Activated CD4-positive, alpha-beta T cell treated with anti-CD3 and anti-CD28 coated beads, Interleukin-10, Interleukin-2, amounts not matched to agents 100 ng/mL and 50 ng/mL, durations not matched to agents 16 hours and 8 hours (primary cell): ENCODE results near the gene BMAL1.
"Not testable (repeated sequence)": the region's sequence is repeated elsewhere in the genome, so short reads cannot be mapped to it uniquely, and the experiment has no call there.

ENCODE experiments used
- DNase-seq: peaks from one replicate; pipeline ENCODE4 v3.0.0-alpha.2; 2020

Gene BMAL1

GRCh38 chr11:13277768-13278608 is at the start of gene BMAL1:
Gene BMAL1 (plus strand): TSS chr11:13277790. CDS start chr11:13354309, 76,519 bp downstream.
- peak; percentile 49 for DNase-seq

DNA sequence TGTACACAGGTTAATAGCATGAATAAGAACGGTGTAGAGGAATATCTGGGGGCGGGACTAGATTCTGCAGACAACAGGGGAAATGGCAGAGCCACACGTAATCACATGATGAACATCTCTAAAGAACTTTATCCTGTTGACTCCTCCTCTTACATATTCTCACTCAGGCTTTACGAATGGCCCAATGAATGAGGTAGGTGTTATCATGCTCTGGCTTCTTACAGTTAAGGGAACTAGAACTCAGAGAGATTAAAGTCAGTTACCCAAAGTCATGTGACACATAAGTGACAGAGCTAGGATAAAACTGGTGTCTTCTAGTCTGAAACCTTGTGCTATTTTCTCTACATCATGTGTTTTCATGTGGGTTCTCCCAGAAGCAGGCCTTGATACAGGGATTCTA is 49.0 kb upstream of the BMAL1 start:
- DNase-seq, result no peak

- no peak for DNase-seq
Observed at GRCh38 chr11:13229136-13229535, 48.5 kb upstream of the BMAL1 start.

- DNase-seq, result no peak
Observed at GRCh38 chr11:13229711-13230318, 47.8 kb upstream of the BMAL1 start.

- DNase-seq, result no peak
Observed at GRCh38 chr11:13233173-13233745, 44.3 kb upstream of the BMAL1 start.

DNA sequence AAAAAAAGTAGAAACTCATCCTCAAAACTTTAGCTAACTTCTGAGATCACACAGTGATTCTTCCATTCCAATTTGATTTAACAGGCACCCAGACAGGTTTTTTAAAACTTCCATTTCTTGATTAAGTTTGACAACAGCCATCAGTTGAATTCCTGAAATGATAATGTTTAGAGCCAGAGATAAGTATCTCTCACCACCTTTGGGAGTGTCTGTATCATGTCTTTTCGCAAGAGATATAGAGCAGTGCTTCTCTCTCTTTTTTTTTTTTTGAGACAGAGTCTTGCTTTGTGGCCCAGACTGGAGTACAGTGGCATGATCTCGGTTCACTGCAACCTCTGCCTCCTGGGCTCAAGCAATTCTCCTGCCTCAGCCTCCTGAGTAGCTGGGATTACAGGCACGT is 41.7 kb upstream of the BMAL1 start:
- no peak for DNase-seq

- DNase-seq, result no peak
Observed at GRCh38 chr11:13236626-13237025, 41.0 kb upstream of the BMAL1 start.

GRCh38 chr11:13237761-13238160 is 39.8 kb upstream of the BMAL1 start:
- DNase-seq, result no peak

GRCh38 chr11:13238879-13239514 is 38.6 kb upstream of the BMAL1 start:
- peak; percentile 55 for DNase-seq

GRCh38 chr11:13242564-13242963 is 35.0 kb upstream of the BMAL1 start:
- no peak for DNase-seq

DNA sequence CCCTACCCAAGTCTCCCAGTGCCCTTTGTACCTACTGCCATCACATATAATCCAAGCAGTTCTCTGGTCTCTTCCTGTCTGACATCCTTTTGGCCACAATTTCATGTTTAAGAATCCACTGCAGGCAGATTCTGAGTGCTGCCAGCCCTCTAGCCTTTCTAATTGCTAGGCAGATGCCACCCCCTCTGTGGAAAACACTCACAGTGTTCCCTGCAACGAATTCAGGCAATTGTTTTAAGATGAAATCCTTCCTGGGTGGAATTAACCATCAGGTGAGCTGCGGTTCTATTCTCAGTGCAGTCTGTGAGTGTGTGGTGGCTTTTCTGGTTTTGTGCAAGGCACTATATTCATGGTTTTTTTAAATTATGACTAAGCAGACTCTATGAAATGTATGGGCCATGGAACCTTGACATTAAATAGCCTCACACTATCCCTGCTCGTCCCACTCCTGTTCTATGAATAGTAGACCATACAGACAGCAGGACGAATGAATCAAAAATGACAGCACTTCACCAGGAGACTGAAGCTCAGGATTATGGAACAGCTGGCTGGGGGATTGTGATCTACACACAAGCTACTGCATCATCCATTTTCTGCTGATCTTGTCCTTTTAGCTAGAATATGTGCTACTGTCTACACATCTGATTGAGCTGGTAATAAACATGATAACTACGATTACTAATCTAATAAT is 29.8 kb upstream of the BMAL1 start:
- DNase-seq, result no peak

DNA sequence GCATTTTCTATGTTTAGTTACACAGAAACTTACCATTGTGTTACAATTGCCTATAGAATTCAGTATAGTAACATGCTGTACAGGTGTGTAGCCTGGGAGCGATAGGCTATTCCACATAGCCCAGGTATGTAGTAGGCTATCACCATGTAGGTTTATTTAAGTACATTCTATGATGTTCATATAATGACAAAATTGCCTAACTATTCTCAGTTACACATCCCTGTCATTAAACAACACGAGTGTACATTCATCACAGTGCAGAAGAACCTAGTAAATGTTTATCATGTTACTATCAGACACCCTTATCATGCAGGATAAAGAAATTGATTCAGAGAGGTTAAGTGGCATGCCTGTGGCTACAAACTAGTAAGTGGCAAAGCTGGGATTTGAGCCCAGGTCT is 28.4 kb upstream of the BMAL1 start:
- no peak for DNase-seq

DNA sequence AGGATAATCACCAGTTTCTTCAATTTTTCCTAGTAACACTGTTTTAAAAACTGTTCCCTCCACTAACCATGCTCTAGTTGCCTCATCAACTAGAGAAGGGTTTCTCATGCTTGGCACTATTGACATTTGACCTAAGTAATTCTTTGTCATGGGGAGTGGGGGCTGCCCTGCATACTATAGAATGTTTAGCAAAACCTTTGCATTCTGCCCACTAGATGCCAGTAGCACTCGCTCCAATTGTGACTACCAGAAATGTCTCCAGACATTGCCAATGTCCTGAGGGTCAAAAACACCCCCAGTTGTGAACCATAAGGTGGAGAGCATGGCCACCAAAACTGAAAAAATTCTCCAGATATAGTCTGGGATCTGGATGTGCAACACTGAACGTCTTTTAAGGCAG is 27.6 kb upstream of the BMAL1 start:
- no peak for DNase-seq

GRCh38 chr11:13251966-13252365 is 25.6 kb upstream of the BMAL1 start:
- no peak for DNase-seq

DNA sequence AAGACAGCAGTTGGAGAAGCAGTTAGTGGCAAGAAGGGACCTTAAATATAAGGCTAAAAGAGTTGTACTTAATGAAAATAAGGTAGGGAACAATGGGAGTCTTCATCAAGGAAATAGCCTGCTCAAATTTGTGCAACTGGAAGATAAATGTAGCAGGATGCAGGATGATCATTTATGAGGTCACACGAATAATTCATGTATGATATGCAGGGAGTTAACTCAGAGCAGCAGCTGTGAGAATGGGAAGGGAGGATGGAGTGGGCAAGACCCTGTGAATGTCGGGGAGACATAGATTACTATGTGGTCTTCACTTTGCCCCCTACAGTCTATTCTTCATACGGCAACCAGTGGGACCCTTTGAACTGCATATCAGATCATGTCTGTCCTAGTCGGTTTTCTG is 25.2 kb upstream of the BMAL1 start:
- DNase-seq, result no peak

DNA sequence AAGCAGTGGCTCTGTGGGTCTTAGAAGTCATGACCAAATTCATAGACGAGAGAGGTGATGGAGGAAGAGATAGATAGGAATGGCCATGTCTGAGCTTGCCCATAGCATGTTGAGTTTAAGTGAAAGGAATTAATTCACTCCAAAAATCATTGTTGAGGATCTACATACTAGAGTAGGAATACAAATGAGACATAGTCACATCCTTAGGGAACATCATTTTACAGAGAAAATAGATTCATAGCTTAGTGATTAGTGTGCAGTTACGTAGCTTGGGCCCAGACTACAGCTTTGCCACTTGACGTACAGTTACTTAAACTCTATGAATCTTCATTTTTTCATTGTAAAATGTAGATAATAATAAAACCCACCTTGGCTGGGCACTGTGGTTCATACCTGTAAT is 21.4 kb upstream of the BMAL1 start:
- DNase-seq, result no peak

GRCh38 chr11:13258061-13258460 is 19.5 kb upstream of the BMAL1 start:
- not testable (repeated sequence) for DNase-seq

GRCh38 chr11:13258855-13259254 is 18.7 kb upstream of the BMAL1 start:
- DNase-seq, result no peak

- no peak for DNase-seq
Observed at GRCh38 chr11:13259374-13259773, 18.2 kb upstream of the BMAL1 start.

DNA sequence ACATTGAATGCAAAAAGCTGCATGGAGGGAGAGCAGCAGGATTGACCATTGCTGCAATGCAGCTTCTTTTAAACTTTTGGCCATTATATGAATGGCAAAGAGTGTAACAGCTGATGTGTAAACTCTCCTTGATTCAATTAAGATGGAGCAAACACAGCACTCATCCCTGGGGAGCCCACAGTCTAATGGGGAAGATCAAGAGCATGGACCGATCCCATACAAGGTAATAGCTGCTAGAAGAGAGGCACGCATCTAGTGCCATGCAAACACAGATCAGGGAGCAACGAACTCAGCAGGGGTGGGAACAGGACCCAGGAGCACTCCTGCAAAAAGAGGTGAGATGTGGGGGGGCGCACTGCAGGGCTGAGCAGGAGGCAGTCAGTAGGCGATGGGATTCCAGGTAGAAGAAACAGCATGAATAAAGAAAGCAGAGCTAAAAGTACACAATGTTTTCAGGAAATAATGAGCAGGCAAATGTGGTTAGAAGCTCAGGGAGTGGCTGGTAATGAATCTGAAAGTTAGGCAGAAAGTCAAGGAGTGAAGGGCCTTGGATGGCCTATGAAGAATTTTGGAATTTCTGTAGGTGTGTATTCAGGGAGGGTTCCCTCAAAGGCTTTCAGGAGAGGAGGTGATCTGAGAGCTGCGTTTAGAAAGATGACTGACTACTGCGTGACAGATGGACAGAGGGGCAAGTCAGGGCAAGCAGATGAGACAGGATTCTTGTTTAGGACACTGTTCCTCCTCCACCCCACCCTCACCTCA is 17.2 kb upstream of the BMAL1 start:
- no peak for DNase-seq

- DNase-seq, result no peak
Observed at GRCh38 chr11:13260963-13261588, 16.5 kb upstream of the BMAL1 start.

GRCh38 chr11:13261591-13262061 is 16.0 kb upstream of the BMAL1 start:
- DNase-seq, result no peak
